HepG2 (cell line): ENCODE results near the gene CCNF. TPM values are rescaled to one million over a fixed set of nuclear protein-coding genes. Genes with fewer than 3 reads are reported as not detected.

ENCODE experiments used
- AHR ChIP-seq: IDR thresholded peaks from 2 replicates; pipeline ENCODE4 v1.6.1; 2018; ENCODE audit warnings: missing genetic modification reagents, missing compliant biosample characterization
- KLF12 ChIP-seq: sonication (generic); formaldehyde crosslinking; IDR thresholded peaks from 2 replicates; pipeline ENCODE4 v1.4.0; 2020; ENCODE audit warnings: missing genetic modification reagents, borderline replicate concordance
- SMAD3 ChIP-seq: sonication (generic); formaldehyde crosslinking; IDR thresholded peaks from 2 replicates; pipeline ENCODE4 v1.4.0; 2020; ENCODE audit warnings: missing genetic modification reagents
- TBX2 ChIP-seq: sonication (generic); formaldehyde crosslinking; IDR thresholded peaks from 2 replicates; pipeline ENCODE4 v1.5.0; 2020; ENCODE audit warnings: missing genetic modification reagents, mild to moderate bottlenecking, borderline replicate concordance
- TFDP1 ChIP-seq: IDR thresholded peaks from 2 replicates; pipeline ENCODE4 v1.6.1; 2016; ENCODE audit warnings: missing compliant biosample characterization, missing genetic modification reagents, borderline replicate concordance
- TFDP2 ChIP-seq: sonication (generic); formaldehyde crosslinking; IDR thresholded peaks from 2 replicates; pipeline ENCODE4 v1.4.0; 2020; ENCODE audit warnings: missing genetic modification reagents
- THAP11 ChIP-seq: IDR thresholded peaks from 2 replicates; pipeline ENCODE4 v1.6.1; 2016; ENCODE audit warnings: missing biosample characterization, missing genetic modification reagents
- ZBTB3 ChIP-seq: sonication (generic); formaldehyde crosslinking; IDR thresholded peaks from 2 replicates; pipeline ENCODE4 v1.4.0; 2020; ENCODE audit warnings: low read depth, mild to moderate bottlenecking, moderate library complexity, missing genetic modification reagents, borderline replicate concordance
- ZFP36L1 ChIP-seq: sonication (generic); formaldehyde crosslinking; IDR thresholded peaks from 2 replicates; pipeline ENCODE4 v1.8.0; 2022; ENCODE audit warnings: mild to moderate bottlenecking, missing genetic modification reagents, moderate library complexity
- ZFP37 ChIP-seq: sonication (generic); formaldehyde crosslinking; IDR thresholded peaks from 2 replicates; pipeline ENCODE4 v1.4.0; 2020; ENCODE audit warnings: missing genetic modification reagents, borderline replicate concordance
- ZNF143 ChIP-seq: sonication (generic); formaldehyde crosslinking; IDR thresholded peaks from 2 replicates; pipeline ENCODE4 v1.4.0; 2020; ENCODE audit warnings: missing genetic modification reagents
- ZNF329 ChIP-seq: sonication (generic); formaldehyde crosslinking; IDR thresholded peaks from 2 replicates; pipeline ENCODE4 v1.9.0; 2021; ENCODE audit warnings: low read depth, mild to moderate bottlenecking, missing genetic modification reagents
- ZNF431 ChIP-seq: sonication (generic); formaldehyde crosslinking; IDR thresholded peaks from 2 replicates; pipeline ENCODE4 v1.9.0; 2022; ENCODE audit warnings: missing genetic modification reagents, low read depth, mild to moderate bottlenecking, borderline replicate concordance
- ZNF740 ChIP-seq: sonication (generic); formaldehyde crosslinking; IDR thresholded peaks from 2 replicates; pipeline ENCODE4 v1.4.0; 2020; ENCODE audit warnings: missing genetic modification reagents
- ZSCAN21 ChIP-seq: sonication (generic); formaldehyde crosslinking; IDR thresholded peaks from 2 replicates; pipeline ENCODE4 v1.8.0; 2022; ENCODE audit warnings: mild to moderate bottlenecking, missing genetic modification reagents, moderate library complexity, borderline replicate concordance
- polyA plus RNA-seq, 8 experiments: library from polyadenylated mRNA; depleted of rRNA in 3 of 8; stranded (reverse) in 7 of 8; unstranded in 1 of 8; fragments of >200 nt; fragmentation: Illumina TruSeq in 4 of 8; extraction: Trizol in 4 of 8; gene quantifications; 2 replicates each; pipeline versions ENCODE4 v1.2.1 to v1.2.3, GENCODE V29; 2011 to 2016; ENCODE audit warnings: low read depth in 4 of 8, missing spikeins in 1 of 8, mixed read lengths in 1 of 8; ENCODE audit not compliant: insufficient read depth in 1 of 8
- total RNA-seq, 5 experiments: library from RNA; depleted of rRNA; stranded (reverse); fragments of >200 nt; fragmentation: Illumina TruSeq; extraction: Trizol; gene quantifications; 2 replicates each; pipeline ENCODE4 v1.2.3, GENCODE V29; 2016; ENCODE audit warnings: low read depth in 1 of 5
- TF ChIP-seq, protein P1 (sequence below): sonication (generic); formaldehyde crosslinking; IDR thresholded peaks from 2 replicates; pipeline ENCODE4 v1.5.1; 2020; ENCODE audit warnings: mild to moderate bottlenecking, moderate library complexity, missing genetic modification reagents
- TF ChIP-seq, protein P2 (sequence below): sonication (generic); formaldehyde crosslinking; conservative IDR thresholded peaks from 2 replicates; pipeline ENCODE4 v1.4.0; 2020; ENCODE audit warnings: missing genetic modification reagents
- TF ChIP-seq, protein P3 (sequence below): sonication (generic); formaldehyde crosslinking; IDR thresholded peaks from 2 replicates; pipeline ENCODE4 v1.8.0; 2022; ENCODE audit warnings: mild to moderate bottlenecking, missing genetic modification reagents, moderate library complexity
- TF ChIP-seq, protein P4 (sequence below): sonication (generic); formaldehyde crosslinking; IDR thresholded peaks from 2 replicates; pipeline ENCODE4 v1.8.0; 2022; ENCODE audit warnings: missing genetic modification reagents, mild to moderate bottlenecking, inconsistent platforms, borderline replicate concordance

The CCNF gene
- total and polyA plus RNA-seq, 2 of the 13 experiments (the other 11 are each of a cell fraction or from before 2014, with no cell fraction given), result 6.4 to 22.8 TPM

- TF ChIP-seq, protein P1, sequence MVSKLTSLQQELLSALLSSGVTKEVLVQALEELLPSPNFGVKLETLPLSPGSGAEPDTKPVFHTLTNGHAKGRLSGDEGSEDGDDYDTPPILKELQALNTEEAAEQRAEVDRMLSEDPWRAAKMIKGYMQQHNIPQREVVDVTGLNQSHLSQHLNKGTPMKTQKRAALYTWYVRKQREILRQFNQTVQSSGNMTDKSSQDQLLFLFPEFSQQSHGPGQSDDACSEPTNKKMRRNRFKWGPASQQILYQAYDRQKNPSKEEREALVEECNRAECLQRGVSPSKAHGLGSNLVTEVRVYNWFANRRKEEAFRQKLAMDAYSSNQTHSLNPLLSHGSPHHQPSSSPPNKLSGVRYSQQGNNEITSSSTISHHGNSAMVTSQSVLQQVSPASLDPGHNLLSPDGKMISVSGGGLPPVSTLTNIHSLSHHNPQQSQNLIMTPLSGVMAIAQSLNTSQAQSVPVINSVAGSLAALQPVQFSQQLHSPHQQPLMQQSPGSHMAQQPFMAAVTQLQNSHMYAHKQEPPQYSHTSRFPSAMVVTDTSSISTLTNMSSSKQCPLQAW (CRISPR knock-in tag), result peak; percentile 39; the same call in 1 of the 2 replicates
- TF ChIP-seq, protein P2, sequence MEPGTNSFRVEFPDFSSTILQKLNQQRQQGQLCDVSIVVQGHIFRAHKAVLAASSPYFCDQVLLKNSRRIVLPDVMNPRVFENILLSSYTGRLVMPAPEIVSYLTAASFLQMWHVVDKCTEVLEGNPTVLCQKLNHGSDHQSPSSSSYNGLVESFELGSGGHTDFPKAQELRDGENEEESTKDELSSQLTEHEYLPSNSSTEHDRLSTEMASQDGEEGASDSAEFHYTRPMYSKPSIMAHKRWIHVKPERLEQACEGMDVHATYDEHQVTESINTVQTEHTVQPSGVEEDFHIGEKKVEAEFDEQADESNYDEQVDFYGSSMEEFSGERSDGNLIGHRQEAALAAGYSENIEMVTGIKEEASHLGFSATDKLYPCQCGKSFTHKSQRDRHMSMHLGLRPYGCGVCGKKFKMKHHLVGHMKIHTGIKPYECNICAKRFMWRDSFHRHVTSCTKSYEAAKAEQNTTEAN (CRISPR knock-in tag), result peak; percentile 60; the same call in 1 of the 2 replicates
- peak; percentile 5; the same call in 1 of the 2 replicates for TF ChIP-seq TBX2 (CRISPR knock-in tag)
- TF ChIP-seq KLF12 (CRISPR knock-in tag), result no peak
- peak; percentile 71 for TF ChIP-seq TFDP2
- TF ChIP-seq SMAD3 (CRISPR knock-in tag), result no peak
- 0 out of 2 replicates have a peak, but pooled peaks have one; percentile 4 for TF ChIP-seq ZNF329
- TF ChIP-seq, protein P3, sequence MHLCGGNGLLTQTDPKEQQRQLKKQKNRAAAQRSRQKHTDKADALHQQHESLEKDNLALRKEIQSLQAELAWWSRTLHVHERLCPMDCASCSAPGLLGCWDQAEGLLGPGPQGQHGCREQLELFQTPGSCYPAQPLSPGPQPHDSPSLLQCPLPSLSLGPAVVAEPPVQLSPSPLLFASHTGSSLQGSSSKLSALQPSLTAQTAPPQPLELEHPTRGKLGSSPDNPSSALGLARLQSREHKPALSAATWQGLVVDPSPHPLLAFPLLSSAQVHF (CRISPR knock-in tag), result peak; percentile 70; the same call in 1 of the 2 replicates
- TF ChIP-seq ZNF431 (CRISPR knock-in tag), result peak; percentile 70
- TF ChIP-seq THAP11, result no peak; the same call in none of the 2 replicates
- no peak for TF ChIP-seq ZNF740 (CRISPR knock-in tag)
- 0 out of 2 replicates have a peak, but pooled peaks have one; percentile 51 for TF ChIP-seq ZFP37 (CRISPR knock-in tag)
- TF ChIP-seq TFDP1 (CRISPR knock-in tag), result peak; percentile 73
- TF ChIP-seq ZBTB3 (CRISPR knock-in tag), result 0 out of 2 replicates have a peak, but pooled peaks have one; percentile 44
- TF ChIP-seq ZSCAN21, result peak; percentile 78; the same call in 1 of the 2 replicates
- no peak for TF ChIP-seq AHR
- 0 out of 2 replicates have a peak, but pooled peaks have one; percentile 68 for TF ChIP-seq ZFP36L1
- peak; percentile 46; the same call in 1 of the 2 replicates for TF ChIP-seq ZNF143 (CRISPR knock-in tag)
- TF ChIP-seq, protein P4, sequence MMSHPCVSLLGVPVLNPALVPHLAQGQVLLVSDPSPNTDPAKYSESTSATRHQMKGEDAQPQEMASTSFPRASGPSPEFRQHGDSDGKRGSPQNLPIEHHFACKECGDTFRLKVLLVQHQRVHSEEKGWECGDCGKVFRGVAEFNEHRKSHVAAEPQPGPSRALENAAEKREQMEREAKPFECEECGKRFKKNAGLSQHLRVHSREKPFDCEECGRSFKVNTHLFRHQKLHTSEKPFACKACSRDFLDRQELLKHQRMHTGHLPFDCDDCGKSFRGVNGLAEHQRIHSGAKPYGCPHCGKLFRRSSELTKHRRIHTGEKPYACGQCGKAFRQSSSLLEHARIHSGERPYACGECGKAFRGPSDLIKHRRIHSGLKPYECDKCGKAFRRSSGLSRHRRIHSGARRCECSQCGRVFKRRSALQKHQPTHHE (CRISPR knock-in tag), result no peak; the same call in 1 of the 2 replicates
These were observed at the start of gene CCNF (continued) for GRCh38 chr16:2429034-2429770.
